Suprapubic skin (tissue), 4 donors: ENCODE results near the gene FLOT2. TPM values are rescaled to one million over a fixed set of nuclear protein-coding genes. Genes with fewer than 3 reads are reported as not detected.

ENCODE experiments used
- DNase-seq, 2 donors: peaks; one replicate each; pipeline ENCODE4 v3.0.0-alpha.2; 2019; ENCODE audit warnings: low spot score in 2 of 2
- H3K27ac ChIP-seq: fragments of 200-600 bp; sonication (generic); one replicate; pipeline ENCODE4 v1.5.1; 2019
- H3K27me3 ChIP-seq: fragments of 200-600 bp; sonication (generic); one replicate; pipeline ENCODE4 v1.5.1; 2019
- H3K36me3 ChIP-seq: fragments of 200-600 bp; sonication (generic); one replicate; pipeline ENCODE4 v1.5.1; 2019
- H3K4me1 ChIP-seq: fragments of 200-600 bp; sonication (generic); one replicate; pipeline ENCODE4 v1.5.1; 2019
- H3K4me3 ChIP-seq: fragments of 200-600 bp; sonication (generic); one replicate; pipeline ENCODE4 v1.5.1; 2019; ENCODE audit warnings: mild to moderate bottlenecking
- H3K9me3 ChIP-seq: fragments of 200-600 bp; sonication (generic); one replicate; pipeline ENCODE4 v1.5.1; 2019
- EP300 ChIP-seq: sonication (generic); formaldehyde crosslinking; IDR thresholded peaks from one replicate; pipeline ENCODE4 v1.6.1; 2017; ENCODE audit warnings: antibody characterized with exemption
- POLR2A ChIP-seq, 2 donors: fragments of 450-650 bp; IDR thresholded peaks; one replicate each; pipeline ENCODE4 v1.6.1; 2017; ENCODE audit warnings: antibody characterized with exemption in 2 of 2, mild to moderate bottlenecking in 2 of 2, moderate library complexity in 2 of 2
- POLR2AphosphoS5 ChIP-seq, 3 donors: sonication (generic); formaldehyde crosslinking; IDR thresholded peaks; one replicate each; pipeline ENCODE4 v1.6.1; 2017; ENCODE audit warnings: antibody characterized with exemption in 3 of 3
- WGBS: methylation state at CpG from one replicate; pipeline ENCODE4 v1.1.5; 2018; 5-methylcytosine and 5-hydroxymethylcytosine counted together
- total RNA-seq, 4 donors: library from RNA; depleted of rRNA; stranded (reverse); fragments of >200 nt; gene quantifications; one replicate each; pipeline ENCODE4 v1.1.0, GENCODE V29; 2016
- TF ChIP-seq, protein P1 (sequence below), 2 donors: fragments of 200-600 bp in 1 of 2; fragments of 450-650 bp in 1 of 2; sonication (generic) in 1 of 2; IDR thresholded peaks; one replicate each; pipeline ENCODE4 v1.5.1; 2016 to 2019; ENCODE audit warnings: antibody characterized with exemption in 2 of 2, mild to moderate bottlenecking in 1 of 2, moderate library complexity in 1 of 2

The FLOT2 gene
- total RNA-seq, 4 donors from 2014 or later: 41.7 to 57.5 (median 52.3) TPM

GRCh38 chr17:28834420-28834819, 63.1 kb downstream of the FLOT2 start:
- Histone ChIP-seq H3K27me3 (no peaks in the 10 kb centered on the region), H3K4me1 (no peaks in the 10 kb centered on the region), H3K27ac (no peak overlapping the region), H3K9me3 (no peaks in the 10 kb centered on the region), H3K4me3 (no peak overlapping the region), H3K36me3 (no peaks in the 10 kb centered on the region)
- no peak for DNase-seq
- WGBS: 100% methylated on average over 1 of the region's 1 CpG
- TF ChIP-seq POLR2AphosphoS5 (IDR thresholded peaks at IDR 0.05): no peak
- no peak for TF ChIP-seq POLR2A (IDR thresholded peaks at IDR 0.05)
- no peak for TF ChIP-seq EP300
- TF ChIP-seq, protein P1, sequence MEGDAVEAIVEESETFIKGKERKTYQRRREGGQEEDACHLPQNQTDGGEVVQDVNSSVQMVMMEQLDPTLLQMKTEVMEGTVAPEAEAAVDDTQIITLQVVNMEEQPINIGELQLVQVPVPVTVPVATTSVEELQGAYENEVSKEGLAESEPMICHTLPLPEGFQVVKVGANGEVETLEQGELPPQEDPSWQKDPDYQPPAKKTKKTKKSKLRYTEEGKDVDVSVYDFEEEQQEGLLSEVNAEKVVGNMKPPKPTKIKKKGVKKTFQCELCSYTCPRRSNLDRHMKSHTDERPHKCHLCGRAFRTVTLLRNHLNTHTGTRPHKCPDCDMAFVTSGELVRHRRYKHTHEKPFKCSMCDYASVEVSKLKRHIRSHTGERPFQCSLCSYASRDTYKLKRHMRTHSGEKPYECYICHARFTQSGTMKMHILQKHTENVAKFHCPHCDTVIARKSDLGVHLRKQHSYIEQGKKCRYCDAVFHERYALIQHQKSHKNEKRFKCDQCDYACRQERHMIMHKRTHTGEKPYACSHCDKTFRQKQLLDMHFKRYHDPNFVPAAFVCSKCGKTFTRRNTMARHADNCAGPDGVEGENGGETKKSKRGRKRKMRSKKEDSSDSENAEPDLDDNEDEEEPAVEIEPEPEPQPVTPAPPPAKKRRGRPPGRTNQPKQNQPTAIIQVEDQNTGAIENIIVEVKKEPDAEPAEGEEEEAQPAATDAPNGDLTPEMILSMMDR (IDR thresholded peaks at IDR 0.05): no peak

Other genes with a start within 250 kb of the FLOT2 start
- gene SDF2, start 235.8 kb downstream of the FLOT2 start, total RNA-seq: 10 to 100 TPM; 35.8 to 50.3 (median 36.3) TPM
- gene SUPT6H, start 235.5 kb downstream of the FLOT2 start, total RNA-seq: 100 to 1,000 TPM in 1 of 4 donors, 10 to 100 TPM in 3; 41.1 to 123 (median 57.2) TPM
- gene PROCA1, start 185.8 kb downstream of the FLOT2 start, total RNA-seq: 1 to 10 TPM in 1 of 4 donors, under 1 TPM in 1, not detected in 2; 0.36 to 6.2 TPM
- 10 to 100 TPM; 60.7 to 96.1 (median 77.6) TPM for gene RAB34, start 179.9 kb downstream of the FLOT2 start, total RNA-seq
- gene RPL23A, start 177.7 kb downstream of the FLOT2 start, total RNA-seq: 100 to 1,000 TPM; 528 to 947 (median 789) TPM
- gene TLCD1, start 171.5 kb downstream of the FLOT2 start, total RNA-seq: 10 to 100 TPM in 3 of 4 donors, 1 to 10 TPM in 1; 6.9 to 25.0 (median 17.0) TPM
- 1 to 10 TPM; 1.9 to 8.1 (median 6.0) TPM for gene NEK8, start 168.9 kb downstream of the FLOT2 start, total RNA-seq
- 10 to 100 TPM; 26.7 to 38.4 (median 35.3) TPM for gene TRAF4, start 153.7 kb downstream of the FLOT2 start, total RNA-seq
- gene FAM222B, start 54.9 kb downstream of the FLOT2 start, total RNA-seq: 10 to 100 TPM; 12.1 to 20.7 (median 17.8) TPM
- 10 to 100 TPM; 42.2 to 61.4 (median 45.0) TPM for gene ERAL1, start 42.7 kb downstream of the FLOT2 start, total RNA-seq
- gene DHRS13, start 5.3 kb upstream of the FLOT2 start, total RNA-seq: 10 to 100 TPM; 15.1 to 26.8 (median 20.2) TPM
- gene PHF12, start 53.8 kb upstream of the FLOT2 start, total RNA-seq: 10 to 100 TPM; 24.4 to 80.9 (median 35.4) TPM
- not detected for gene SEZ6, start 108.3 kb upstream of the FLOT2 start, total RNA-seq
- 1 to 10 TPM; 1.3 to 3.7 (median 3.0) TPM for gene PIPOX, start 145.4 kb upstream of the FLOT2 start, total RNA-seq